COR-L47 (cell line): Measurements from ENCODE around the gene RNF130.

Source experiments
- DNase-seq: peaks from one replicate; lab custom pipeline; 2025; lab: John Stamatoyannopoulos, UW

The RNF130 gene

DNA sequence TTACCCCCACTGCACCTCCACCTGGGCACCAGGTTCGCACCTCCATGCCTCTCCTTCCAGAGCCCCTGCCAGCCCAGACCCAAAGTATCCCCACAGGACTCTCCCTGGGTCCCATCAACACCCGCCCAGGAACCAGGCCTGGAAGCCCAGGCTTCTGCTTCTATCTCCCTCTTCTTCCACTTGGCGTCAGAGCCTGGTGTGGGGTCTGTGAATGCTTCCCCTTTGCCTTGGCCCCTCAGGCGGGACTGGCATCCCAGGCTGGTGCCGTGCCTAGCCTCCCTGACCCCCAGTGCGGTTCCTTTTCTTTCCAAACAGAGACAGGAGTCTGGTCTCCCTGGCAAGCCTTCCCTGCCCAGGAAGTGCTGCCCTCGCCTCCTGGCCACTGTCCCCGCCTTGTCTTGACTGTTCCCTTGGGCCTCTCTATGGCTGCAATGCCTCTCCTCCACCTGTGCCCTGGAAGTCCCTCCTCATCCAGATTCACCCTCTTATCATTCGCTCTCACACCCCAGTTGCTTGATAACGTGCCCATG, 156.1 kb downstream of the RNF130 start:
- DNase-seq: no peak

DNA sequence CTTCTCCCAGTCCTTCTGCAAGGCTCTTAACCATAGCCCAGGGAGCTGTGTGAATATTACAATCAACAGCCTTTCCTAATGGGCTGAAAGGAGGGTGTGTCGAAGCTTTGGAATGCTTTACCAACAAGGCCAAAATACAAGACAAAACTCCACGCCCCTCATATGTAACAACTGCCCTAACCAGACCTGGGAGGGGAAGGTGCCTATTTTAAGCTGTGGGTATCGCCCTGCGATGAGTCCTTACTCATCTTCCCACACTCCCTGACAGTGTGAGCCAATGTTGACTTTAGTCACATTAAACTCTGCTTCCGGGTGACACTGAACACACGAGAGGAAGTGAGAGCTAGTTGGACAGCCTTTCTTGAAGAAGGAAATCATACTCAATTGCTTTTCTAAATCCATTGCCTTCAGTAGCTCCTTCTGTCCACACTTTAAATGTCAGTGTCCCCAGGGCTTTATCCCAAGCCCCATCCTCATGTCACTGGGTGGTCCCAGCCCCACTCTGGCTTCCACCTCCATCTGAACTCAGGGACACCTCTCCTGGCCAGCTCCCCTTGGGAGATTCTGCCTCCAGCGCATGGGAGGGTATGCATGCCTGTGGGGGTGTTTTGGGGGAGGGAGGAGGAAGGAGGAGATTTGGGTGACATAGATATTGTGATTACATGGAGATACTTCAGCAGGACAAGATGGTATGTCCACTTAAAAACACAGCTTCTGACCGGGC, 157.4 kb downstream of the RNF130 start:
- no peak for DNase-seq

DNA sequence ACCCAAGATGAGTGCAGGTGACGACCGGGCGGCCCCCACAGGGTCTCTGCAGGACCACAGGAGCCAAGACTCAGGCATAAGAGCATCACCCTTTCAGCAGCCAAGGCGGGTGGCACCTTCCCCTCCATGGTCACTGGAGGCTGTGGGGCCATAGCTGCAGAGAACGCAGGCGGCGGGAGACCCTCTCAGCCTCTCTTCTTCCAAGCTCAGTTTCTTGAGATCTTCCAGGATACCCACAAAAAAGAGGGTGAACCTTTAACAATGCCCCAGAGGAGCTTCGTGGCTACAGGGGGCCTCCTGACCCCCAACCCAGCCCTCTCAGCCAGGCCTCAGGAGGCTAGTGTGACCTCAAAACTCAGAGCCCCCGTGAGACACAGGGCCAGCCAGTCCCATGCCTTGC, 158.1 kb downstream of the RNF130 start:
- no peak for DNase-seq

DNA sequence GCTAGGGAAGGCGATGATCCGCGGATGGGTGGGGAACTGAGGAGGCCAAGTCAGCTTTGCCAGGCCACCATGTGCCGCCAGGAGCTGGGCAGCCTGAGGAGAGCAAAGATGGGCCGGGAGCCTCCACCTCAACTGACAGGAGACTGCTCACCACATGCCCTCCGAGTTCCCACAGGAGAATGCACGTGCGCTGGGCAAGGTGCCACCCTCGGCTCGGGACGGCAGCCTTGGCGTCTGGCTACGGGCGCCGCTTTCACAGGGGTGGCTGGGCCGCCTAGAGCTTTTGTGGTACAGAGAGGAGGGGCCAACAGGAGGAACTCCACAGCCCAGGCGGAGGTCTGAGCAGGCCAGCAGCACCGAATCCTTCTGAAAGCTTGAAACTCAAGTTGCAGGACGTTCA, 158.6 kb downstream of the RNF130 start:
- no peak for DNase-seq

DNA sequence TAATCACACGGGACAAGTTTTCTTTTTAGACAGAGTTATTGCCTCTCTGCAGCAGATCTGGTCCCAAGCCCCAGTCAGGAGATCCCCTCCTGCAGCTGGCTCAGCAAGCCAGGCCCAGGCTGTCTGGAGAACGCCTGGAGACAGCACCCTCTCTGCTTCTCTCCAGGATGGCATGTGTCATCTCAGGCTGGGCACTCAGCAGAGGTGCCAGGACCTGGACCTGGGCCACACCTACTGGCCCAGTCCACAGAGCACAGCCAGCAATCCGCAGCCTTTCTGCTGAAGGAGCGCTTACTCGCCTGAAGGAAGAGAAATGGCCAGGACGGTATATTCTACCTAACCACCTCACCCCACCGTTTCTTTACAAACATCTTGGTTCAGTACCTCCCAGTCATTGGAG, 159.2 kb downstream of the RNF130 start:
- DNase-seq: no peak

DNA sequence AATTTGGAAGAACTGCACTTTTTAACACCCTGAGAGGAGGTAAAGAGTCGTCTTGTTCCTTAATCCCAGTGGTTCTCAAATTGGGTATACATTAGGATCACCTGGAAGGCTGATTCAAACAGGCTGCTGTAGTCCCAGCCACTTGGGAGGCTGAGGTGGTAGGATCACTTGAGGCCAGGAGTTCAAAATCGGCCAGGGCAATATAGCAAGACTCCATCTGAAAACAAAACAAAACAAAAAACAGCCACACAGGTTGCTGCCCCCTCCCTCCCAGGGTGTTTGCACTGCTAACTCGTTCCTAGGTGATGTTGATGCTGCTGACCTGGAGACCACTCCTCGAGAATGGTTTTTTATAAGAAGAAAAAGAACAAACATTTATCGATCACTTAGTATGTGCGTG, 162.3 kb downstream of the RNF130 start:
- DNase-seq: no peak

- no peak for DNase-seq
Measured at GRCh38 chr5:179908528-179908927, 163.0 kb downstream of the RNF130 start.

DNA sequence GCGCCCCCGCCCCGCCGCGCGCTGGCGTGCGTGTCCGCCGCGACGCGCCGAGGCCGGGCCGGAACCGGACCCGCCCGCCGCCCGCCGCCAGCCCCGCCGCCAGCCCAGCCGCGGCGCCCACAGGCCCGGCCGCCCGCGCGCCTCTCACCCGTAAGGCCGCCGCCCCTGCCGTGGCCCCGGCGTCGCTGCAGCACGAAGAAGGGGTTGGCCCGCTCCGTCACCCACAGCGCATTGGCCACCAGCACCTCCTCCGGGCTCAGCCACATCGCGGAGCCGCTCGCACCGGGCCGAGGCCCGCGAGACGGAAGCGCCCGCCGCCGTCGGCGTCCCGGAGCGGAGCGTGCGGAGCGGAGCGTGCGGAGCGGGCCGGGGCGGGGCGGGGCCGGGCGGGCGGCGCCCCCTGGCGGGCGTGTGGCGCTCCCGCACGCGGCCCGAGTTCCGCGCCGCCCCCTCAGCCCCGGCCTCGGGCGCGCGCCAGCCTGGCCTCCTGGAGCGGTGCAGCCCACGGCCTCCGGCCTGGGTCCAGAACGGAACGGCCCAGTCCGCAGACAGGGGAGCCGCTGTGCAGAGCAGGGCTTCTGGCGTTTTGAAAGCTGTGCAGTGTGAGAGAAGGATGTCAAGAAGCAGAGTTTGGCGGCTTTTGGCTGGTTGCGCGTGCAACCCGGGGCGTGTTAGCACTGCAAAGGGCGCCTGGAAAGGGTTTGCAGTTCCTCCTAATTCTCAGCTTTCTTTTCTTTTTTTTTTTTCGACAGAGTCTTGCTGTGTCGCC, 163.8 kb downstream of the RNF130 start, which contains the start of gene TBC1D9B:
TBC1D9B (minus strand) TSS at position 342 of the 769 bp plus-strand sequence; CDS start at position 266, 76 bp downstream.
- peak; percentile 57 for DNase-seq

GRCh38 chr5:179906795-179907555, 164.6 kb downstream of the RNF130 start:
- DNase-seq: no peak

- no peak for DNase-seq
Measured at GRCh38 chr5:179906294-179906794, 165.2 kb downstream of the RNF130 start.

GRCh38 chr5:179905161-179905560, 166.4 kb downstream of the RNF130 start:
- no peak for DNase-seq
